B cell (primary cell): Measurements from ENCODE around the gene TJP3. TPM values are rescaled to one million over a fixed set of nuclear protein-coding genes. Genes with fewer than 3 reads are reported as not detected.

Experiments used
- ATAC-seq: fragments of 200-7000 bp; cut with Tn5 transposase; one replicate; pipeline ENCODE4 v1.10.0; 2021; ENCODE audit warnings: low read depth, mild to moderate bottlenecking, moderate number of reproducible peaks, moderate library complexity
- CTCF ChIA-PET: fragments of 350-600 bp; sonication (Branson Sonifier 250); formaldehyde crosslinking; loops from one replicate; lab custom pipeline; 2021; ENCODE audit warnings: antibody characterized with exemption, inconsistent platforms; lab: Charles Lee
- POLR2A ChIA-PET: fragments of 350-600 bp; sonication (Branson Sonifier 250); formaldehyde crosslinking; loops from one replicate; lab custom pipeline; 2021; ENCODE audit warnings: antibody characterized with exemption; lab: Charles Lee
- DNase-seq: peaks from one replicate; pipeline ENCODE4 v3.0.0; 2013
- H2AFZ ChIP-seq: 2 replicates; pipeline ENCODE4 v1.6.1; 2012; ENCODE audit warnings: mild to moderate bottlenecking, low read depth, low read length; ENCODE audit not compliant: insufficient read depth, poor library complexity, severe bottlenecking
- H3K27ac ChIP-seq, 2 donors: 1 replicate in 1 of 2; 2 replicates in 1 of 2; pipeline ENCODE4 v1.5.1; 2012 to 2013; ENCODE audit warnings: low read length in 2 of 2, mild to moderate bottlenecking in 2 of 2, moderate library complexity in 1 of 2
- H3K27me3 ChIP-seq, 4 experiments: fragments of 200-600 bp in 1 of 4; sonication (generic) in 1 of 4; replicated peaks in 1 of 4; 1 replicate in 2 of 4; 2 replicates in 2 of 4; pipeline versions ENCODE4 v1.6.1 to v1.7.0; 2013 to 2016; ENCODE audit warnings: low read length in 3 of 4, mild to moderate bottlenecking in 2 of 4, mixed read lengths in 1 of 4, moderate library complexity in 1 of 4; ENCODE audit not compliant: insufficient read depth in 4 of 4, control insufficient read depth in 3 of 4; ENCODE audit errors: control extremely low read depth in 1 of 4
- H3K36me3 ChIP-seq, 2 experiments: replicated peaks in 1 of 2; 1 replicate in 1 of 2; 2 replicates in 1 of 2; pipeline versions ENCODE4 v1.6.1 to v1.7.1; 2013; ENCODE audit warnings: low read length in 1 of 2; ENCODE audit not compliant: insufficient read depth in 2 of 2, control insufficient read depth in 1 of 2; ENCODE audit errors: control extremely low read depth in 1 of 2, extremely low read depth in 1 of 2
- H3K4me1 ChIP-seq, 2 donors: fragments of 200-600 bp in 1 of 2; sonication (generic) in 1 of 2; 1 replicate in 1 of 2; 2 replicates in 1 of 2; pipeline versions ENCODE4 v1.5.1 to v1.6.1; 2013 to 2017; ENCODE audit warnings: low read length in 2 of 2; ENCODE audit not compliant: control insufficient read depth in 2 of 2, insufficient read depth in 2 of 2
- H3K4me2 ChIP-seq: replicated peaks from 2 replicates; pipeline ENCODE3; 2012; ENCODE audit warnings: mild to moderate bottlenecking, low read depth, low read length; ENCODE audit not compliant: poor library complexity, severe bottlenecking
- H3K4me3 ChIP-seq, 5 experiments: fragments of 200-600 bp in 1 of 5; sonication (generic) in 1 of 5; 1 replicate in 3 of 5; 2 replicates in 2 of 5; pipeline versions ENCODE4 v1.5.1 to v1.7.0; 2011 to 2016; ENCODE audit warnings: low read length in 4 of 5, mild to moderate bottlenecking in 4 of 5, low read depth in 2 of 5, control low read depth in 1 of 5, moderate library complexity in 1 of 5; ENCODE audit not compliant: insufficient read depth in 1 of 5; ENCODE audit errors: control extremely low read depth in 1 of 5, extremely low read depth in 1 of 5
- H3K79me2 ChIP-seq: fragments of 200-600 bp; sonication (generic); one replicate; pipeline ENCODE4 v1.6.0; 2016; ENCODE audit warnings: low read length; ENCODE audit not compliant: control insufficient read depth, insufficient read depth
- H3K9ac ChIP-seq: fragments of 200-600 bp; sonication (generic); 2 replicates; pipeline ENCODE4 v1.6.1; 2017; ENCODE audit warnings: mild to moderate bottlenecking, low read length, moderate library complexity
- H3K9me3 ChIP-seq, 3 donors: one replicate each; pipeline versions ENCODE4 v1.6.1 to v1.7.1; 2013; ENCODE audit warnings: low read length in 2 of 3; ENCODE audit not compliant: control insufficient read depth in 2 of 3, insufficient read depth in 1 of 3; ENCODE audit errors: control extremely low read depth in 1 of 3
- H4K20me1 ChIP-seq: 2 replicates; pipeline ENCODE4 v1.6.0; 2012; ENCODE audit warnings: mild to moderate bottlenecking, low read length; ENCODE audit not compliant: insufficient read depth, control insufficient read depth, poor library complexity, severe bottlenecking
- H3K27ac Mint-ChIP-seq: one replicate; pipeline ENCODE4 v1.8.0; 2021; ENCODE audit warnings: mixed read lengths
- H3K27me3 Mint-ChIP-seq: one replicate; pipeline ENCODE4 v1.8.0; 2021; ENCODE audit warnings: mixed read lengths
- H3K4me1 Mint-ChIP-seq: one replicate; pipeline ENCODE4 v1.8.0; 2021; ENCODE audit warnings: mixed read lengths
- H3K4me3 Mint-ChIP-seq: one replicate; pipeline ENCODE4 v1.8.0; 2021; ENCODE audit warnings: mixed read lengths
- H3K9me3 Mint-ChIP-seq: one replicate; pipeline ENCODE4 v1.8.0; 2022; ENCODE audit warnings: mixed read lengths; ENCODE audit not compliant: insufficient read depth
- EZH2 ChIP-seq: IDR thresholded peaks from 2 replicates; pipeline ENCODE4 v1.6.1; 2012; ENCODE audit warnings: borderline replicate concordance, low read depth, mild to moderate bottlenecking, moderate library complexity, low read length; ENCODE audit not compliant: insufficient read depth, poor library complexity, severe bottlenecking
- WGBS: methylation state at CpG from one replicate; pipeline ENCODE4 v1.1.5; 2013; ENCODE audit warnings: missing lambda C conversion rate; ENCODE audit not compliant: insufficient coverage; 5-methylcytosine and 5-hydroxymethylcytosine counted together
- intact Hi-C: fragments of 100-400 bp; cut with micrococcal nuclease; formaldehyde crosslinking; loops from one replicate; pipeline ENCODE4 v1.10.0; 2022
- polyA plus RNA-seq: library from polyadenylated mRNA; depleted of rRNA; stranded (reverse); fragments of >200 nt; gene quantifications from 2 replicates; pipeline ENCODE4 v1.2.3, GENCODE V29; 2012
- total RNA-seq, 2 donors: library from RNA; stranded (reverse); fragments of 120-200 nt in 1 of 2; gene quantifications; 1 replicate in 1 of 2; 2 replicates in 1 of 2; pipeline versions ENCODE4 v1.2.3 to v1.2.4, GENCODE V29; 2013 to 2022
- TF ChIP-seq, protein P1 (sequence below): fragments of 200-600 bp; IDR thresholded peaks from one replicate; pipeline ENCODE4 v1.8.0; 2022; ENCODE audit warnings: antibody characterized with exemption, mild to moderate bottlenecking

Gene TJP3
- total and polyA plus RNA-seq, 2 donors (not counting 1 experiment from before 2014, with no cell fraction given): 2.1 to 2.9 TPM

DNA sequence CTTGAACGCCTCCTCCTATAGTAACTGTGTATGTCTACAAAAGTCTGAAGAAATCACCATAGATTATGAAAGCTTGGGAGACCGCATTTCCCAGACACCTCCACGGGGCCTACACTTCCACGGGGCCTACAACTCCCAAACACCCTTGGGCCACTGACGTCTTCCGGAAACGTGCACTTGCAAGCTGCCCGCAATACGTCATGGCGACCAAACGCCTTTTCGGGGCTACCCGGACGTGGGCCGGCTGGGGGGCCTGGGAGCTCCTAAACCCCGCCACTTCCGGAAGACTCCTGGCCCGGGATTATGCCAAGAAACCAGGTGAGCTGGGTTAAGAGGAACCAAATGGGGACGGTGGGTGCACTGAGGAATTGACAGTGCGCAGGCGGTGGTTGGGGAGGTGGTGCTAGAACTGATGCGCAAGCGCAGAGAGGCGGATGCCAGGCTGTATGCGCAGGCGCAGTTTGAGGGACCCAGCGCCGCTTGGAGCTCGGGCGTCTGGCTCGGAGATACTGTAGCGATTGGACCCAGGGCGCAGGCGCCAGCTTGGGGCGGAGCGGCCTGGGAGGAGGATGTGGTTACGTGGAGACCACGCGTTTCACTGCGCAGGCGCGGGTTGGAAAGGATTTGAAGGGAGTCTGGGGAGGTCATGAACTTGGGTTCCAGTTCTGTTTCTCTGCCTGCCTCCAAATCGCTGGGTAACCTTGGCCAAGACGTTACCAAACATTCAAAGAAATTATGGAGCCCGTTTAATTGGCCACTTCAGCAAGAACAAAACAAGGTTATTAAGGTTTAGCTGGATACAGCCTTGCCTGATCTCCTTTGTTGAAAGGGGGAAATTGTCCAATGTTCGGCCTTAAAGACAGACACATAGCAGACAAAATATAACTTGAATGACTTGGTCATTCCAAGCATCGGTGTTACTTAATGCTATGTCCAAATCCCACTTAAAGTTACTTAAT, 54.6 kb downstream of the TJP3 start, which contains the start of gene MRPL54:
Gene MRPL54, plus strand, starts transcription at position 182 of the 959 bp plus-strand sequence. Its CDS starts 19 bp downstream, at position 201.
- ChIA-PET POLR2A (interaction anchor here (0.5 to 2.2 kb wide), 14 partner anchors 49 to 1924 kb away, joined by 3 to 14 read pairs (median 4); partner anchors contain the start of genes DAPK3, DOHH, EEF2 and FEM1A), CTCF (interaction anchor here (0.6 to 2.9 kb wide), 18 partner anchors 9 to 1065 kb away, joined by 3 to 15 read pairs (median 3); partner anchors contain the start of genes EEF2, PIP5K1C and RAX2)
- intact Hi-C loops: loop anchor here (1.0 to 10.0 kb wide), 10 partner anchors 50 to 1922 kb away; partner anchors contain the start of genes ANKRD24, CHAF1A, DPP9 and EEF2
- peak within 1 kb of the TSS; percentile 95 for H3K4me2 ChIP-seq
- H3K79me2 ChIP-seq: peaks cover 52% of the 10 kb centered on the region
- peak within 1 kb of the TSS; percentile 100 for H3K27ac ChIP-seq
- peaks cover 0 to 36% of the 10 kb centered on the region in 2 experiments for H3K36me3 ChIP-seq
- peak within 1 kb of the TSS; percentile 100 for H3K9ac ChIP-seq
- Mint-ChIP-seq H3K27me3 (no peaks in the 10 kb centered on the region), H3K4me3 (peak within 1 kb of the TSS; percentile 99), H3K4me1 (peaks cover 37% of the 10 kb centered on the region), H3K27ac (peak within 1 kb of the TSS; percentile 100), H3K9me3 (no peaks in the 10 kb centered on the region)
- peaks cover 25 to 35% of the 10 kb centered on the region in 2 donors for H3K4me1 ChIP-seq
- DNase-seq (peak; percentile 100), ATAC-seq (peak; percentile 78)
- TF ChIP-seq, protein P1, sequence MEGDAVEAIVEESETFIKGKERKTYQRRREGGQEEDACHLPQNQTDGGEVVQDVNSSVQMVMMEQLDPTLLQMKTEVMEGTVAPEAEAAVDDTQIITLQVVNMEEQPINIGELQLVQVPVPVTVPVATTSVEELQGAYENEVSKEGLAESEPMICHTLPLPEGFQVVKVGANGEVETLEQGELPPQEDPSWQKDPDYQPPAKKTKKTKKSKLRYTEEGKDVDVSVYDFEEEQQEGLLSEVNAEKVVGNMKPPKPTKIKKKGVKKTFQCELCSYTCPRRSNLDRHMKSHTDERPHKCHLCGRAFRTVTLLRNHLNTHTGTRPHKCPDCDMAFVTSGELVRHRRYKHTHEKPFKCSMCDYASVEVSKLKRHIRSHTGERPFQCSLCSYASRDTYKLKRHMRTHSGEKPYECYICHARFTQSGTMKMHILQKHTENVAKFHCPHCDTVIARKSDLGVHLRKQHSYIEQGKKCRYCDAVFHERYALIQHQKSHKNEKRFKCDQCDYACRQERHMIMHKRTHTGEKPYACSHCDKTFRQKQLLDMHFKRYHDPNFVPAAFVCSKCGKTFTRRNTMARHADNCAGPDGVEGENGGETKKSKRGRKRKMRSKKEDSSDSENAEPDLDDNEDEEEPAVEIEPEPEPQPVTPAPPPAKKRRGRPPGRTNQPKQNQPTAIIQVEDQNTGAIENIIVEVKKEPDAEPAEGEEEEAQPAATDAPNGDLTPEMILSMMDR: no peak
- no peak for TF ChIP-seq EZH2
- peak within 1 kb of the TSS; percentile 85 for H2AFZ ChIP-seq
- WGBS: under 1% methylated on average over 43 of the region's 47 CpGs
- H3K4me3 ChIP-seq: peak within 1 kb of the TSS; percentile 49 to 99 (median 97)
- no peaks in the 10 kb centered on the region for H3K27me3 ChIP-seq
- peaks cover 28% of the 10 kb centered on the region for H4K20me1 ChIP-seq
- peaks cover 0 to 3% (median 0%) of the 10 kb centered on the region in 3 donors for H3K9me3 ChIP-seq
